NCI-H460 (cell line): ENCODE results near the gene CCT5. TPM values are rescaled to one million over a fixed set of nuclear protein-coding genes. Genes with fewer than 3 reads are reported as not detected.
"Not testable (repeated sequence)": the region's sequence is repeated elsewhere in the genome, so short reads cannot be mapped to it uniquely, and the experiment has no call there.

ENCODE experiments used
- DNase-seq: peaks from one replicate; pipeline ENCODE4 v3.0.0-alpha.2; 2016; ENCODE audit warnings: low read depth; ENCODE audit errors: extremely low read depth
- total RNA-seq: library from RNA; depleted of rRNA; stranded (reverse); fragments of >200 nt; shearing (Covaris generic); gene quantifications from 2 replicates; pipeline ENCODE4 v1.2.3, GENCODE V29; 2014

CCT5 gene
- total RNA-seq, 1 experiment from 2014 or later = 680 TPM

- DNase-seq = no peak
Observed at GRCh38 chr5:10244342-10244944, 5.6 kb upstream of the CCT5 start.

- DNase-seq = no peak
Observed at GRCh38 chr5:10246761-10247160, 3.3 kb upstream of the CCT5 start.

GRCh38 chr5:10247217-10247616 lies 2.9 kb upstream of the CCT5 start:
- DNase-seq = not testable (repeated sequence)

GRCh38 chr5:10248378-10249260 lies 1.5 kb upstream of the CCT5 start:
- DNase-seq = no peak

- no peak for DNase-seq
Observed at GRCh38 chr5:10250806-10251276, 761 bp downstream of the CCT5 start.

GRCh38 chr5:10251405-10251804 lies 1.3 kb downstream of the CCT5 start:
- DNase-seq = no peak

- no peak for DNase-seq
Observed at GRCh38 chr5:10253390-10253789, 3.3 kb downstream of the CCT5 start.

- DNase-seq = no peak
Observed at GRCh38 chr5:10254686-10255085, 4.6 kb downstream of the CCT5 start.

GRCh38 chr5:10257870-10258269 lies 7.8 kb downstream of the CCT5 start:
- DNase-seq = no peak

GRCh38 chr5:10259899-10260298 lies 9.8 kb downstream of the CCT5 start:
- no peak for DNase-seq

GRCh38 chr5:10261065-10261464 lies 11.0 kb downstream of the CCT5 start:
- no peak for DNase-seq

GRCh38 chr5:10262121-10262774 lies 12.2 kb downstream of the CCT5 start:
- no peak for DNase-seq

GRCh38 chr5:10262995-10263394 lies 12.9 kb downstream of the CCT5 start:
- DNase-seq = no peak

GRCh38 chr5:10264604-10265003 lies 14.5 kb downstream of the CCT5 start:
- no peak for DNase-seq

- DNase-seq = no peak
Observed at GRCh38 chr5:10265245-10266109, 15.4 kb downstream of the CCT5 start.

- DNase-seq = no peak
Observed at GRCh38 chr5:10266137-10266536, 16.1 kb downstream of the CCT5 start.

- DNase-seq = no peak
Observed at GRCh38 chr5:10266839-10267238, 16.8 kb downstream of the CCT5 start.

- DNase-seq = no peak
Observed at GRCh38 chr5:10268100-10268499, 18.0 kb downstream of the CCT5 start.

GRCh38 chr5:10272053-10272874 lies 22.2 kb downstream of the CCT5 start:
- DNase-seq = no peak

GRCh38 chr5:10272875-10273209 lies 22.8 kb downstream of the CCT5 start:
- DNase-seq = not testable (repeated sequence)
